ENCODE measurements around the gene B9D1. TPM values are rescaled to one million over a fixed set of nuclear protein-coding genes. Genes with fewer than 3 reads are reported as not detected.

Gene B9D1
- total RNA-seq, 1 experiment from 2014 or later: 20.0 TPM

GRCh38 chr17:19357351-19357750, 5.2 kb downstream of the B9D1 start (continued):
- no peak for TF ChIP-seq EZH2 (IDR thresholded peaks at IDR 0.05)
- no peak for TF ChIP-seq ATF3 (IDR thresholded peaks at IDR 0.05)
- no peak for TF ChIP-seq CEBPB (IDR thresholded peaks at IDR 0.05; ENCODE audit: low read depth)

- Histone ChIP-seq H2AFZ (ENCODE audit: low read depth, low read length, poor library complexity, severe bottlenecking) (no peak overlapping the region), H3K9me3 (ENCODE audit: control insufficient read depth in 1 of 2, insufficient read depth in 1 of 2, low read depth in 1 of 2, low read length in 2 of 2) (no peaks in the 10 kb centered on the region), H3K36me3 (ENCODE audit: control insufficient read depth in 1 of 2, insufficient read depth in 2 of 2, low read length in 2 of 2) (peaks cover under 1 to 10% of the 10 kb centered on the region in 2 experiments; a peak in 2 of 4 replicates), H3K9me2 (ENCODE audit: insufficient read depth) (no peaks in the 10 kb centered on the region), H3K79me2 (ENCODE audit: insufficient read depth, low read length) (no peaks in the 10 kb centered on the region), H3K4me3 (replicated peaks in 1 of 2; ENCODE audit: low read depth in 1 of 2, low read length in 2 of 2) (no peak overlapping the region), H3K27ac (ENCODE audit: low read depth, low read length) (no peak overlapping the region), H4K20me1 (ENCODE audit: insufficient read depth) (no peaks in the 10 kb centered on the region), H3K27me3 (ENCODE audit: insufficient read depth, low read length) (no peaks in the 10 kb centered on the region), H3K4me1 (ENCODE audit: control insufficient read depth in 1 of 2, insufficient read depth in 2 of 2, low read length in 2 of 2) (peaks cover 4 to 18% of the 10 kb centered on the region in 2 experiments; a peak in 3 of 4 replicates), H3K9ac (ENCODE audit: low read length) (no peak overlapping the region), H3K4me2 (ENCODE audit: low read length) (0 out of 2 replicates have a peak overlapping the region, but pooled peaks have one; percentile 21)
- intact Hi-C loops (cut with micrococcal nuclease): no loop called here
- RAD21 ChIA-PET (ENCODE audit: low non-redundant PET in 1 of 2, low total read pairs in 2 of 2, uncharacterized antibody in 2 of 2, unreplicated experiment in 2 of 2): interaction anchor here in 1 of 2 experiments (0.6 kb wide), 1 partner anchor 11 kb away, joined by 3 read pairs; no protein-coding TSS in a partner anchor
- CTCF ChIA-PET: interaction anchor here (1.8 to 1.9 kb wide), 2 partner anchors 8 to 92 kb away, joined by 6 to 11 read pairs; partner anchors contain the start of gene B9D1
- POLR2A ChIA-PET: no interaction called here
- ATAC-seq: no peak
- DNase-seq (ENCODE audit: low read depth, low spot score): no peak
- no peak for TF ChIP-seq SIN3A (IDR thresholded peaks at IDR 0.05; ENCODE audit: low read depth)
- no peak for TF ChIP-seq FOSL1 (IDR thresholded peaks at IDR 0.05; ENCODE audit: low read depth)
- no peak for TF ChIP-seq ATF3 (IDR thresholded peaks at IDR 0.05)
- TF ChIP-seq ELF1 (IDR thresholded peaks at IDR 0.05; ENCODE audit: borderline replicate concordance, low read depth): no peak
- TF ChIP-seq EZH2phosphoT487 (IDR thresholded peaks at IDR 0.05; ENCODE audit: borderline replicate concordance): no peak
- TF ChIP-seq ZNF274 (IDR thresholded peaks at IDR 0.05; ENCODE audit: low read depth, low read length): no peak
- TF ChIP-seq RAD21 (IDR thresholded peaks at IDR 0.05; ENCODE audit: low read depth): no peak
- no peak for TF ChIP-seq POLR2AphosphoS5 (IDR thresholded peaks at IDR 0.05; ENCODE audit: low read depth, low read length)
- no peak for TF ChIP-seq ZBTB33 (IDR thresholded peaks at IDR 0.05; ENCODE audit: extremely low read depth, insufficient replicate concordance, low read length)
- TF ChIP-seq POLR2A (IDR thresholded peaks at IDR 0.05; ENCODE audit: borderline replicate concordance, extremely low read depth, insufficient read depth, insufficient read length): no peak
- no peak for TF ChIP-seq SP1 (IDR thresholded peaks at IDR 0.05; ENCODE audit: low read depth)
- no peak for TF ChIP-seq EGR1 (IDR thresholded peaks at IDR 0.05; ENCODE audit: low read depth)
- no peak for TF ChIP-seq YY1 (IDR thresholded peaks at IDR 0.05; ENCODE audit: extremely low read depth, insufficient replicate concordance, low read depth, low read length)
- TF ChIP-seq TCF7L2 (IDR thresholded peaks at IDR 0.05; ENCODE audit: borderline replicate concordance, extremely low read depth, insufficient read depth, insufficient read length): no peak
- no peak for TF ChIP-seq JUND (IDR thresholded peaks at IDR 0.05)
- TF ChIP-seq CBX3 (IDR thresholded peaks at IDR 0.05; ENCODE audit: low read depth): no peak
- no peak for TF ChIP-seq MAX (IDR thresholded peaks at IDR 0.05)
- TF ChIP-seq SRF (IDR thresholded peaks at IDR 0.05; ENCODE audit: low read depth): no peak
- no peak for TF ChIP-seq ZFX (IDR thresholded peaks at IDR 0.05)
- TF ChIP-seq CTCF (IDR thresholded peaks at IDR 0.05 in 2 of 3, conservative IDR thresholded peaks at IDR 0.05 in 1 of 3; ENCODE audit: borderline replicate concordance in 1 of 3, insufficient read depth in 1 of 3, low read depth in 2 of 3, low read length in 2 of 3): no peak
- BruUV-seq (replicated peaks): no TSS peak
Observed at GRCh38 chr17:19354748-19355147, 7.8 kb downstream of the B9D1 start.

All from HCT116 (cell line).